Osteocyte (in vitro differentiated cells): ENCODE data around the gene BICDL2. TPM values are rescaled to one million over a fixed set of nuclear protein-coding genes. Genes with fewer than 3 reads are reported as not detected.

ENCODE experiments used
- DNase-seq: peaks from one replicate; pipeline ENCODE4 v3.0.0; 2021; ENCODE audit warnings: mixed read lengths; ENCODE audit not compliant: unreplicated experiment; ENCODE audit errors: extremely low spot score
- H3K27ac Mint-ChIP-seq: one replicate; pipeline ENCODE4 v1.8.0; 2021; ENCODE audit warnings: mild to moderate bottlenecking, mixed read lengths; ENCODE audit not compliant: unreplicated experiment
- H3K27me3 Mint-ChIP-seq: one replicate; pipeline ENCODE4 v1.8.0; 2021; ENCODE audit warnings: mixed read lengths; ENCODE audit not compliant: unreplicated experiment
- H3K36me3 Mint-ChIP-seq: one replicate; pipeline ENCODE4 v1.8.0; 2021; ENCODE audit warnings: mixed read lengths; ENCODE audit not compliant: unreplicated experiment
- H3K4me1 Mint-ChIP-seq: one replicate; pipeline ENCODE4 v1.8.0; 2021; ENCODE audit warnings: mixed read lengths; ENCODE audit not compliant: unreplicated experiment
- H3K4me3 Mint-ChIP-seq: one replicate; pipeline ENCODE4 v1.8.0; 2021; ENCODE audit warnings: mild to moderate bottlenecking, moderate library complexity, mixed read lengths; ENCODE audit not compliant: unreplicated experiment
- H3K9me3 Mint-ChIP-seq: one replicate; pipeline ENCODE4 v1.8.0; 2021; ENCODE audit warnings: mixed read lengths; ENCODE audit not compliant: unreplicated experiment
- CTCF ChIP-seq: fragments of 200-600 bp; sonication (generic); IDR thresholded peaks from 2 replicates; pipeline ENCODE4 v1.5.0; 2021; ENCODE audit warnings: antibody characterized with exemption, mild to moderate bottlenecking, moderate library complexity
- total RNA-seq: library from RNA; stranded (reverse); gene quantifications from 2 replicates; pipeline ENCODE4 v1.2.1, GENCODE V29; 2021

BICDL2 gene
- total RNA-seq, 1 donor from 2014 or later = not detected

- no peak overlapping the region for H3K27ac Mint-ChIP-seq
- no peak for TF ChIP-seq CTCF
- H3K4me3 Mint-ChIP-seq = no peak overlapping the region
- H3K4me1 Mint-ChIP-seq = peaks cover 3% of the 10 kb centered on the region
- H3K27me3 Mint-ChIP-seq = peaks cover 44% of the 10 kb centered on the region
- peaks cover 2% of the 10 kb centered on the region for H3K36me3 Mint-ChIP-seq
- no peak for DNase-seq
- no peaks in the 10 kb centered on the region for H3K9me3 Mint-ChIP-seq
These were observed 4.1 kb downstream of the BICDL2 start for GRCh38 chr16:3032624-3033023.

DNA sequence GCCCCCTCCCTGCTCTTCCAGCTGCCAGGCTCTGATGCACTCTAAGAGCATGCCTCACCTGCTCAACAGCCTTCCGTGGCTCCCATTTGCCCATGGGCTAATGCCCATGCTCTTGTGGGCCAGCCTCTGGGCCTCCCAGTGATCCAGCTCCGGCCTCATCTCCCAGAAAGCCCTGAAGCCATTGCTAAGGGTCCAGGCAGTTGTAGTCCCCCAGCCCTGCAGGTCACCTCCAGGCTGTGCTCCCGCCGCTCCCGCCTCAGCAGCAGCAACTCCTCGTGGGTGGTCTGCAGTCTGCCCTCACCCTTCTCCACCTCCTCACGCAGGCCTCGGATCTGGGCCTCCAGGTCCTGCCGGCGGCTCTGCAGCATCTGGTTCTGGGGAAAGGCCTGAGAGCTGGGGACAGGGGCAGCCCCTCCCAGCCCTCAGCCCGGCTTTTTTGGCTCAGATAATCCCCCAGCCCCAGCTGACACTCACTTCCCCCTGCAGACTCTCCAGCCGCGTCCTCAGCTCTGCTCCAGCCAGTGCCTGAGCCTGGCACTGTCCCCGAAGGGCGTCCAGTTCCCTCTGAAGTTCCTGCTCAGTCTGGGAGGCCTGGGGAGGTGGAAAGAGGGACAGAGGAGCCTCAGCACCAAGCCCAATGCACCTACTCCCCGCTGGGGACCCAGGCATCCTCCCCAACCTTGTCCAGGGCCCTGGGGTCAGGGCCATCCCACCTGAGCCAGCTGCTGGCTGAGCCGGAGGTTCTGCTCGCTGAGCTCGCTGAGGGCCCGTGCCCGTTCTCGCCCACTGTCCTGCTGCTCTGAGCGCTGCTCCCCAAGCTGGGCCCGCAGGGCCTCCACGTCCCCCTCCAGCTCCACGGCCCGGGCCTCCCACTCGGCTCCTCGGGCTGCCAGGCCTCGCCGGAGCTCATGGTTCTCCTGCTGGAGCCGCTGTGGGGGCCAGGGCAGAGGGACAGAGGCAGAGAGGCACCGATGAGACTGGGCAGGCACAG lies 6.2 kb downstream of the BICDL2 start:
- no peak for TF ChIP-seq CTCF
- no peak overlapping the region for H3K27ac Mint-ChIP-seq
- no peaks in the 10 kb centered on the region for H3K9me3 Mint-ChIP-seq
- no peak for DNase-seq
- H3K27me3 Mint-ChIP-seq = peaks cover 31% of the 10 kb centered on the region
- H3K4me3 Mint-ChIP-seq = no peak overlapping the region
- no peaks in the 10 kb centered on the region for H3K4me1 Mint-ChIP-seq
- H3K36me3 Mint-ChIP-seq = peaks cover 2% of the 10 kb centered on the region

DNA sequence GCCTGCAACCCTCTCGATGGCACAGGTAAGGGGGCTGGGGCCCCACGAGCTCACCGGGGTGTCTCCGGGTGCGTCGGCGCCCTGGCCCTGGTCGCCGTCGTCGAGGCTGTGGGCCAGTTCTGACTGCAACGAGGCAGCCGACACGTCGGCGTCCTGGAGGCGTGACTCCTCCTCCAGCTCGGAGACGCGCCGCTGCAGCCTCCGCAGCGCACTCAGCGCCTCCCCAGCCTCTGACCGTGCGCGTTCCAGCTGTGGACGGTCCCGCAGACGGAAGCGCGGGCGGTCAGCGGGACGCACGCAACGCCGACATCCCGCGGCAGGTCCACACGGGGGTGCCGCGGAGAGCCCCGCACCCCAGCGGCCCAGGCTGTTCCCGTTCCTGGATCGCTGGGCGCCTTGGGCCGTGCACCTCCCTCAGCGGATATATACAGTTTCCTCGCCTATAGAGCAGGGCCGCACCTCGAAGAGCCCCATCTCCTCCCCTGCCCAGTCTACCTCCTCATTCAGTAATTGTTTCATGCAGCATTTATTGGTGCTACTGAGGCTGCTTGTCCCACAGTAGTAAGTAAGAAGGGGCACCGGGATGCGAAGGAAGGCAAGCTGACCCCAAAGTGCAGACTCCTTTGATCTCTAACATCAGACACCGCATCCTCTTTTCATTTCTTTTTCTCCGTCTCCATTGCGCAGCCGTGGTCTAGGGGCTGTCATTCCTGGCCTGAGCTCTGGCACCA lies 7.1 kb downstream of the BICDL2 start:
- Mint-ChIP-seq H3K27ac (no peak overlapping the region), H3K9me3 (no peaks in the 10 kb centered on the region), H3K36me3 (peaks cover 2% of the 10 kb centered on the region), H3K27me3 (peaks cover 24% of the 10 kb centered on the region), H3K4me3 (no peak overlapping the region), H3K4me1 (peaks cover 2% of the 10 kb centered on the region)
- TF ChIP-seq CTCF = no peak
- DNase-seq = no peak

- no peak for DNase-seq
- Mint-ChIP-seq H3K36me3 (peaks cover 2% of the 10 kb centered on the region), H3K4me3 (no peak overlapping the region), H3K27ac (no peak overlapping the region), H3K27me3 (peaks cover 16% of the 10 kb centered on the region), H3K9me3 (no peaks in the 10 kb centered on the region), H3K4me1 (peaks cover 6% of the 10 kb centered on the region)
- TF ChIP-seq CTCF = no peak
These were observed 7.9 kb downstream of the BICDL2 start for GRCh38 chr16:3028716-3029319.
